Left lobe of liver (tissue), 2 donors: ENCODE data around the gene LCNL1. TPM values are rescaled to one million over a fixed set of nuclear protein-coding genes. Genes with fewer than 3 reads are reported as not detected.
"Not testable (repeated sequence)": the region's sequence is repeated elsewhere in the genome, so short reads cannot be mapped to it uniquely, and the experiment has no call there.

Experiments
- ATAC-seq: fragments of 200-7000 bp; cut with Tn5 transposase; one replicate; pipeline ENCODE4 v1.9.1; 2020; ENCODE audit warnings: mild to moderate bottlenecking, moderate library complexity
- DNase-seq: peaks from one replicate; pipeline ENCODE4 v3.0.0-alpha.2; 2020; ENCODE audit warnings: low spot score
- total RNA-seq: library from RNA; stranded (reverse); gene quantifications from one replicate; pipeline ENCODE4 v1.2.1, GENCODE V29; 2021
- donor health status: DM: no; HTN: no; CAD: no; lungs with moderate emphysema.
- donor health status: DM: no; HTN: yes; CAD: no.

Gene LCNL1
- total RNA-seq, 1 donor from 2014 or later = not detected

- ATAC-seq (peak; percentile 71), DNase-seq (peak; percentile 96)
Measured at GRCh38 chr9:137021979-137022661, 39.3 kb downstream of the LCNL1 start.

- DNase-seq = no peak
- peak; percentile 0 for ATAC-seq
Measured at GRCh38 chr9:137022662-137023008, 39.8 kb downstream of the LCNL1 start.

DNA sequence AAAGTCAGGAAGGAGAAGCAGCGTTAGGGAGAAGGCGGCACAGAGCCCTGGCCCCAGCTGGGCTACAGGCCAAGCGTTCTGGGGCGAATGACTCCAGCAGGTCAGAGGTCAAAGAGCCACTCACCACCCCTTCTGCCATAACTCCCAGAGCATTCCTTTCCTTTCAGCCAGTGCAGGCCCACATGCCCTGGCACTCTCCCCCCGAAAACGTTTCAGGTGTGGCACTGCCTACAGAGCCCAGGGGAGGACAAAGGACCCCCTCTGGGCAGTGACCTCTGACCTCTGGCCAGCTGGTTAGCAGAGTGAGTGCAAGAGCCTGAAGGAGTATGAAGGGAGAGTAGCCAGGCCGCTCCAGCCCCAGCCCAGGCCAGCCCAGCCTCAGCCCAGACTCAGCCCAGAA is 40.4 kb downstream of the LCNL1 start:
- DNase-seq (peak; percentile 85), ATAC-seq (peak; percentile 54)

GRCh38 chr9:137023583-137023991 is 40.8 kb downstream of the LCNL1 start:
- ATAC-seq = no peak
- DNase-seq = no peak

DNA sequence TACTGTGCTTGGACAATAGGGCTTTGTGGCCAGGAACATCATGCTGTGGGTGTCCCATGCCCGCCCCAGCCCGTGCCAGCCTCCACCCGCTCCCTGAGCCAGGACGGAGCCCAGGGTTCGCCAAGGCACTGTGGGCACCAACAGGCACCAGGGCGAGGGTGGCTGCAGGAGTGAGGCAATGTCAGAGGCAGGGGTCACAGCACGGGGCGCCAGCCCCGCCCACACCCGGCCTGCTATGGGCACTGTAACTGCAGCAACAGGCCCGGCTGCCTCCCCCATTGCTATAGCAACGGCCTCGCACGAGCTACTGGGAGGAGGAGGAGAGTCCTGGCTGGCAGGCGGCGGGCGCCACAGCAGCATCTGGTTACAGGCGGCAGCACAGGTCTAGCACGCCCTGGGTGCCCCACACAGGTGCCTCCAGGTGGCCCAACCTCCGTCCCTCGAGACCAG is 42.7 kb downstream of the LCNL1 start:
- peak; percentile 47 for ATAC-seq
- DNase-seq = peak; percentile 95

- ATAC-seq = no peak
Measured at GRCh38 chr9:137026384-137026783, 43.6 kb downstream of the LCNL1 start.

GRCh38 chr9:137026828-137027227 is 44.0 kb downstream of the LCNL1 start:
- DNase-seq = peak; percentile 89
- ATAC-seq = peak; percentile 21

More at GRCh38 chr9:137026384-137026783, 43.6 kb downstream of the LCNL1 start:
- DNase-seq = no peak

DNA sequence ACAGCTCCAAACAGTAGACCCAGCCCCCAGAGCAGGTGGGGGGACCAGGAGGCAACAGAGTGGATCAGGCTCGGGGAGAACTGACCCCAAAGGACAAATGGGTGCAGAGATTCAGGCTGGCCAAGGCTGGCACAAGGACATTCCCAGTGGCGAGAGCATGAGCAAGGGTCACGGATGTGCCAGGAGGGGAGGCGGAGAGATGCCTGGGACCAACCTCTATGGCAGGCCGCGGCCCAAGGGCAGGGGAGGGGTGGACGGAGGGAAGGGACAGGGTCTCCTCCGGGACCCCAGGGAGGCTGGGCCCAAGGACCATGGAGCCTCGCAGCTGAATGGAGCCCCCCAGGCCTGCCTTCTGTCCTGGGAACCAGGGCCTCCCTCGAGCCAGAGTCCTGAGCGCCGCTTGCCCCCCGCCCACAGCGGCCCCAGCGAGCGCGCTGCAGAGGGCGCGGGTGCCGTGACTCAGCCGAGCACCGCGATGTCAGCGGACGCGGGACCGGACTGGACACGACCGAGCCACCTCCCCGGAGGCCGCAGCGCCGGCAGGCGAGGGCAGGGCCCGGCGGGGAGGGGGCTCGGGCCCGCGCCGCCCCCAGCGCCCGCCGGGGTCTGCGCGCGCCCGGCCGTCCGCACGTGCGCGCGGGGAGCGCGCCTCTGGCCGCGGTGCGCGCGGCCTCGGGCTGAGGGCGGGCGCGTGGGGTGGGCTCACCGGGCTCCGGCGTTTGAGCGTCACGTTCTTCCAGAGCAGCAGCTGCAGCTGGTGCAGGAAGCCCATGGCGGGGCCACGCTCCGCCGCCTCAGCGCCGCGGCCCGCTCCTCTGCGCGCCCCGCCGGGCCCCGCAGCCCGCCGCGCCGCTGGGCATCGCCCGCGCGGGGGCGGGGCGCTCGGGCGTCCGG is 44.8 kb downstream of the LCNL1 start, which contains the start of gene ABCA2:
Gene ABCA2, minus strand, starts transcription at position 869 of the 894 bp plus-strand sequence. Its CDS starts 97 bp downstream, at position 772.
- DNase-seq (no peak), ATAC-seq (peak; percentile 10)

DNA sequence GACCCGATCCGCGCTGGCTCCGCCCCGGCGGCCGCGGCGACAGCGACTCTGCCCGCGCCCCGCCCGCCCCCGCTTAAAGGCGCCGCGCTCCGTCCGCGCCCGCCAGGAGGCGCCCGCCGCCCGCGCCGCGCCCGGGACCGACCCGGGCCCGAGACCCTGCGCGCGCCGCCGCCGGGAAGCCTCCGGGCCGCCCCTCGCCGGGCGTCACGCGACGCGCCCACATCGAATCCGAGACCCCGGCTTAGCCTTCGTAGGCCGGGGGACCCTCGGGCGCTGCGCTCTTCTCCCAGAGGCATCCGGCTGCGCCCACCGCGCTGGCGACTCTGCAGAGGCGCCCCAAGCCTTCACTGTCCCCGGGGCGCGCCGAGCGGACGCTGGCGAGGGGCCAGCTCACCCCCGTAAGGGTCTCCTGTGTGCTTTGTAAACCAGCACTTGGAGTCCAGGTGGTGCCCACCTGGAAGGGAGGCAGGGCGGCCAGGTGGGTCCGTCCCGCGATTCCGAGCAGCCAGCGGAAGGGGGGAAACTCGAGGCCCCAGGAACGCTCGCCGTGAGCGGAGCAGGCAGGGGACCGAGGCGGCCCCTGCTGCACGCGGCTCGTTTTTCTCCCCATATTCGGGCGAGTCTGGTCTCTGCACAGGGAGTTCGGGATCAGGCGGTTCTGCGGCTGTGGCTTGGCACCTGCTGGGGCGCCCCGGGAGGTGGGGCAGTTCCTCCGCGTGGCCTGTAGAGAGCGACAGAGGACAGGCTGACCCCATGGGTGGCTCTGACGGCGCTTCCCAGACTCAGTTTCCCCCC is 45.7 kb downstream of the LCNL1 start:
- DNase-seq = peak; percentile 76
- ATAC-seq = peak; percentile 56

GRCh38 chr9:137029058-137029936 is 46.5 kb downstream of the LCNL1 start:
- peak; percentile 53 for ATAC-seq

GRCh38 chr9:137030006-137030405 is 47.2 kb downstream of the LCNL1 start:
- DNase-seq = no peak
- ATAC-seq = no peak

More at GRCh38 chr9:137029058-137029936, 46.5 kb downstream of the LCNL1 start:
- DNase-seq = peak; percentile 78

DNA sequence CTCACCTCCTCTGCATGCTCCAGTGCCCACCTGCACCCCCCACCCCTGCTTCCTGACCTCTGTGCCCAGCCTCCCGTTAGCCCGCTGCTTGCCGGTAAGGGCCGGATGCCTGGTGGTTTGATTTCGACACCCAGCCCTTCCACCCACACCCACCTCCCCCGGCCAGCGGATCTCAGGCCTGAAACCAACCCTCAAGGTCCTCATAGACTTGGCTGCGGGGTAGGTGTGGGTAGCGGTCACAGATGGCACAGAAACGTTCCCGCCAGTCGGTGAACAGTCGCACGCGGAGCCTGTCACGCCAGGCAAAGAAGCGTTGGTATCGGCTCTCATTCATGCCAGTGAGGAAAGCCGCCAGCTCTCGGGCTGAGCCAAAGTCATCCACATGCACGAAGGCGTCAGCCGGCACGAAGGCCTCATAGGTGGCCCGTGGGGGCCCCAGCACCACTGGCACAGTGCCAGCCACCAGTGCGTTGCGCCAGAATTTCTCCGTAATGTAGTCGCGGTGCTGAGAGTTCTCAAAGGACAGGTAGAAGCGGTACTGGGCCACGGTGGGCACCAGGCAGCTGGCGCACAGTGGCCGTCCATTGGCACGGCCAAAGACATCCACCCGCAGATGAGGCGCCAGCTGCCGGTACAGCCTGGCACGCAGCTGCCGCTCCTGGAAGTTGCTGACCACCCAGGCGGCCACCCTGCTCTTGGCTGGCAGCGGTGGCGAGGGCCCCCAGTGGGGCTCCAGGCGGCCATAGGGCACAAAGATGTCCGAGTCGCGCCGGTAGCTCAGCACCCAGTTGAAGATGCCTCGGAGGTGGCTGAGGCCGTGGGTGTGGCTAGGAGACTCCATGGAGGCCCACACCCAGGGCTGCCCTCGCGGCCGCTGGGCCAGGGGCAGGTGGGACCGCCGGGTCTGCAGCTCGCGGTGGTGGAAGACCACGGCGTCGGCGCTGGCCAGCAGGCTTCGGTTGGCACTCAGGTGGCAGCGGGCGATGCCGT is 48.0 kb downstream of the LCNL1 start:
- DNase-seq (no peak), ATAC-seq (no peak)

GRCh38 chr9:137031904-137032640 is 49.3 kb downstream of the LCNL1 start, which contains the start of gene FUT7:
FUT7 (minus strand) TSS chr9:137032088; CDS start chr9:137031991, 97 bp downstream.
- ATAC-seq (no peak), DNase-seq (no peak)

DNA sequence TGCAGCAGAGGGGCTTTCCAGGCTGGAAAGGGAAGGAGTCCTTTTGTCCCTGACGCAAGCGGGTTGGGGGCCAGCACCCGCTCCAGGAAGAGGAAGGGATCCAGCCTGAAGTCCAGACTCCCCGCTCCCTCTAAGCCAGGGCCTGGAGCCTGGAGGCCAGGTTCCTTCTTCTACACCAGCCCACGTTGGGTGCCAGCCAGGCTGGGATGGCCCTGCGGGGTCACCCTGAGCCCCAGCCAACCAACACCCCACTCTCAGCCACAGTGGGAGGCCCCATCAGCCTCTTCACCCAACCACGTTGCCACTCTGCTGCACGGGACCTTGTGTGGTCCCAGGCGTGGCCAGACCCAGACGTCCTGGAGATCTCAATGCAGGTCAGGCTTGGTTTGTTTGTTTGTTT is 50.1 kb downstream of the LCNL1 start:
- no peak for ATAC-seq
- DNase-seq = no peak

GRCh38 chr9:137033481-137033880 is 50.7 kb downstream of the LCNL1 start:
- not testable (repeated sequence) for DNase-seq, ATAC-seq

GRCh38 chr9:137034039-137034708 is 51.4 kb downstream of the LCNL1 start:
- ATAC-seq = no peak

More at GRCh38 chr9:137034039-137034708, 51.4 kb downstream of the LCNL1 start:
- no peak for DNase-seq
